IMR-90 (cell line): ENCODE results near the gene ECSIT. TPM values are rescaled to one million over a fixed set of nuclear protein-coding genes. Genes with fewer than 3 reads are reported as not detected.
A peak's percentile ranks its signal among the peaks of the same experiment; 100 is the strongest.

Experiments used
- polyA plus RNA-seq, 3 experiments: library from polyadenylated mRNA; depleted of rRNA; stranded (reverse); fragments of >200 nt; gene quantifications; 2 replicates each; pipeline ENCODE4 v1.2.3, GENCODE V29; 2012; ENCODE audit warnings: low replicate concordance in 1 of 3
- total RNA-seq: library from RNA; depleted of rRNA; stranded (reverse); fragments of >200 nt; gene quantifications from 2 replicates; pipeline ENCODE4 v1.2.3, GENCODE V29; 2012
- TF ChIP-seq, protein P1 (sequence below): conservative IDR thresholded peaks from 2 replicates; pipeline ENCODE4 v1.5.1; 2012; ENCODE audit warnings: mild to moderate bottlenecking, low read depth, low read length, improper control_type of control experiment

The ECSIT gene
- total and polyA plus RNA-seq, 2 of the 4 experiments (the other 2 are of a cell fraction) = 30.5 to 42.3 TPM

DNA sequence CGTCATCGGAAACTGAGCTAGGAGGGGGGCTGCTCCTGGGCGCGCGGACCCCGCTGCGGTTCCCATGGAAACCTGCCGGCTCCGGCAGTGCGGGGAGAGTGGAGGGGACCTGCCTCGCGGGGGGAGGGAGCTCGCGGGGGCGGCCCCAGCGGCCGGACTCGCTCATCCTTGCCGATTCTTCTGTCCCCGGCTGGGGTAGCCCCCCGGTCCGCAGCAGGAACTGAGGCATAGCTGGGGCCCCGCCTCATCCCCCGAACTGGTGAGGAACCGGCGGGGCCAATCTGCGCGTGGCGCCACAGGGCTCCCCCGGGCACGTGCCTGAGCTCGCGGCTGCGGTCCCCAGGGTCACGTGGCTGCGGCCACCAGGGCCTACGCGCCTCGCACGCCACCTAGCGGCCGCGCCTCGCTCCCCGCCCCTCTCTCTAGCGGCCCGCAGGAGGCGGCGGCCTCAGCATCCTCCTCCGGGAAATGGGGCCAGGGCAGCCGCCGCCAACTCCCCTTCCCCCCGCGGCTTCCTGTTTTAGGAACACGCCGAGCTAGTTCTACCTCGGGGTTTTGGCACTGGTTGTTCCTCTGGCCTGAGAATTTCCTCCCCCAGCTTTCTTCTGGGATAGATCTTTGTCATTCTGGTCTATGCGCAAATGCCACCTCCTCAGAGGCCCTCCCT lies 46.4 kb downstream of the ECSIT start (continued):
- TF ChIP-seq, protein P1, sequence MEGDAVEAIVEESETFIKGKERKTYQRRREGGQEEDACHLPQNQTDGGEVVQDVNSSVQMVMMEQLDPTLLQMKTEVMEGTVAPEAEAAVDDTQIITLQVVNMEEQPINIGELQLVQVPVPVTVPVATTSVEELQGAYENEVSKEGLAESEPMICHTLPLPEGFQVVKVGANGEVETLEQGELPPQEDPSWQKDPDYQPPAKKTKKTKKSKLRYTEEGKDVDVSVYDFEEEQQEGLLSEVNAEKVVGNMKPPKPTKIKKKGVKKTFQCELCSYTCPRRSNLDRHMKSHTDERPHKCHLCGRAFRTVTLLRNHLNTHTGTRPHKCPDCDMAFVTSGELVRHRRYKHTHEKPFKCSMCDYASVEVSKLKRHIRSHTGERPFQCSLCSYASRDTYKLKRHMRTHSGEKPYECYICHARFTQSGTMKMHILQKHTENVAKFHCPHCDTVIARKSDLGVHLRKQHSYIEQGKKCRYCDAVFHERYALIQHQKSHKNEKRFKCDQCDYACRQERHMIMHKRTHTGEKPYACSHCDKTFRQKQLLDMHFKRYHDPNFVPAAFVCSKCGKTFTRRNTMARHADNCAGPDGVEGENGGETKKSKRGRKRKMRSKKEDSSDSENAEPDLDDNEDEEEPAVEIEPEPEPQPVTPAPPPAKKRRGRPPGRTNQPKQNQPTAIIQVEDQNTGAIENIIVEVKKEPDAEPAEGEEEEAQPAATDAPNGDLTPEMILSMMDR = peak; percentile 97
